HepG2 (cell line): Measurements from ENCODE around the gene MTARC1. TPM values are rescaled to one million over a fixed set of nuclear protein-coding genes. Genes with fewer than 3 reads are reported as not detected.

Experiments used
- EP300 ChIP-seq, 3 experiments: sonication (generic) in 1 of 3; formaldehyde crosslinking in 1 of 3; IDR thresholded peaks; 2 replicates each; pipeline versions ENCODE4 v1.5.1 to v1.6.1; 2011 to 2020; ENCODE audit warnings: low read depth in 2 of 3, low read length in 2 of 3, borderline replicate concordance in 1 of 3, improper control_type of control experiment in 1 of 3, mild to moderate bottlenecking in 1 of 3, missing genetic modification reagents in 1 of 3, moderate library complexity in 1 of 3
- ETV5 ChIP-seq: IDR thresholded peaks from 2 replicates; pipeline ENCODE4 v1.6.1; 2018; ENCODE audit warnings: missing biosample characterization, missing genetic modification reagents, inconsistent platforms, borderline replicate concordance
- HMG20B ChIP-seq: conservative IDR thresholded peaks from 2 replicates; pipeline ENCODE4 v1.6.1; 2016; ENCODE audit warnings: missing genetic modification reagents, missing compliant biosample characterization
- MXD3 ChIP-seq: IDR thresholded peaks from 2 replicates; pipeline ENCODE4 v1.6.1; 2016; ENCODE audit warnings: mild to moderate bottlenecking, missing biosample characterization, missing genetic modification reagents
- NFYC ChIP-seq: IDR thresholded peaks from 2 replicates; pipeline ENCODE4 v1.6.1; 2016; ENCODE audit warnings: missing genetic modification reagents, missing compliant biosample characterization
- PREB ChIP-seq: sonication (generic); formaldehyde crosslinking; IDR thresholded peaks from 2 replicates; pipeline ENCODE4 v1.4.0; 2020; ENCODE audit warnings: missing genetic modification reagents
- RBFOX2 ChIP-seq: fragments of 200-400 bp; formaldehyde crosslinking; IDR thresholded peaks from 2 replicates; pipeline ENCODE4 v1.6.1; 2017; ENCODE audit warnings: low read depth, mild to moderate bottlenecking, low read length
- SALL2 ChIP-seq: sonication (generic); formaldehyde crosslinking; IDR thresholded peaks from 2 replicates; pipeline ENCODE4 v1.8.1; 2023; ENCODE audit warnings: mild to moderate bottlenecking, missing genetic modification reagents, inconsistent platforms
- SMARCE1 ChIP-seq: fragments of 450-650 bp; IDR thresholded peaks from 2 replicates; pipeline ENCODE4 v1.6.1; 2017; ENCODE audit warnings: borderline replicate concordance
- SNRNP70 ChIP-seq: fragments of 200-400 bp; formaldehyde crosslinking; IDR thresholded peaks from 2 replicates; pipeline ENCODE4 v1.6.1; 2017; ENCODE audit warnings: mild to moderate bottlenecking, low read depth, low read length, moderate library complexity
- THAP11 ChIP-seq: IDR thresholded peaks from 2 replicates; pipeline ENCODE4 v1.6.1; 2016; ENCODE audit warnings: missing biosample characterization, missing genetic modification reagents
- TMF1 ChIP-seq: sonication (generic); formaldehyde crosslinking; IDR thresholded peaks from 2 replicates; pipeline ENCODE4 v1.8.1; 2022; ENCODE audit warnings: low read depth, missing genetic modification reagents
- USF2 ChIP-seq, 2 experiments: sonication (generic) in 1 of 2; formaldehyde crosslinking in 1 of 2; IDR thresholded peaks; 2 replicates each; pipeline versions ENCODE4 v1.5.1 to v1.6.1; 2011 to 2020; ENCODE audit warnings: borderline replicate concordance in 1 of 2, low read depth in 1 of 2, low read length in 1 of 2, mild to moderate bottlenecking in 1 of 2, missing genetic modification reagents in 1 of 2, moderate library complexity in 1 of 2
- YY1 ChIP-seq: IDR thresholded peaks from 2 replicates; pipeline ENCODE4 v1.6.1; 2011; ENCODE audit warnings: low read length, low read depth, moderate library complexity, mild to moderate bottlenecking; ENCODE audit not compliant: insufficient read depth, insufficient replicate concordance
- ZNF574 ChIP-seq: sonication (generic); formaldehyde crosslinking; IDR thresholded peaks from 2 replicates; pipeline ENCODE4 v1.4.0; 2020; ENCODE audit warnings: missing genetic modification reagents
- ZNF598 ChIP-seq: sonication (generic); formaldehyde crosslinking; IDR thresholded peaks from 2 replicates; pipeline ENCODE4 v1.5.1; 2020; ENCODE audit warnings: mild to moderate bottlenecking, missing genetic modification reagents, borderline replicate concordance
- ZNF614 ChIP-seq: IDR thresholded peaks from 2 replicates; pipeline ENCODE4 v1.6.1; 2018; ENCODE audit warnings: missing biosample characterization, missing genetic modification reagents, inconsistent platforms, borderline replicate concordance
- ZNF749 ChIP-seq: sonication (generic); formaldehyde crosslinking; IDR thresholded peaks from 2 replicates; pipeline ENCODE4 v1.8.0; 2022; ENCODE audit warnings: mild to moderate bottlenecking, missing genetic modification reagents, moderate library complexity, borderline replicate concordance
- ZNF792 ChIP-seq: IDR thresholded peaks from 2 replicates; pipeline ENCODE4 v1.6.1; 2016
- ZSCAN21 ChIP-seq: sonication (generic); formaldehyde crosslinking; IDR thresholded peaks from 2 replicates; pipeline ENCODE4 v1.8.0; 2022; ENCODE audit warnings: mild to moderate bottlenecking, missing genetic modification reagents, moderate library complexity, borderline replicate concordance
- ZSCAN31 ChIP-seq: sonication (generic); formaldehyde crosslinking; IDR thresholded peaks from 2 replicates; pipeline ENCODE4 v1.5.0; 2020; ENCODE audit warnings: low read depth, mild to moderate bottlenecking, missing genetic modification reagents
- polyA plus RNA-seq, 8 experiments: library from polyadenylated mRNA; depleted of rRNA in 3 of 8; stranded (reverse) in 7 of 8; unstranded in 1 of 8; fragments of >200 nt; fragmentation: Illumina TruSeq in 4 of 8; extraction: Trizol in 4 of 8; gene quantifications; 2 replicates each; pipeline versions ENCODE4 v1.2.1 to v1.2.3, GENCODE V29; 2011 to 2016; ENCODE audit warnings: low read depth in 4 of 8, missing spikeins in 1 of 8, mixed read lengths in 1 of 8; ENCODE audit not compliant: insufficient read depth in 1 of 8
- total RNA-seq, 5 experiments: library from RNA; depleted of rRNA; stranded (reverse); fragments of >200 nt; fragmentation: Illumina TruSeq; extraction: Trizol; gene quantifications; 2 replicates each; pipeline ENCODE4 v1.2.3, GENCODE V29; 2016; ENCODE audit warnings: low read depth in 1 of 5

Gene MTARC1
- total and polyA plus RNA-seq, 2 of the 13 experiments (the other 11 are each of a cell fraction or from before 2014, with no cell fraction given): 19.4 to 106 TPM

GRCh38 chr1:220748089-220748934 lies 38.4 kb upstream of the MTARC1 start, which contains the start of gene MTARC2 (continued):
- TF ChIP-seq EP300 (IDR thresholded peaks at IDR 0.05; ENCODE audit: low read depth in 2 of 2, low read length in 2 of 2): peak in 1 of 2 experiments; percentile 27; a peak in 1 of 4 replicates
- 0 out of 2 replicates have a peak, but pooled peaks have one; percentile 17 for TF ChIP-seq EP300 (CRISPR knock-in tag; IDR thresholded peaks at IDR 0.05; ENCODE audit: borderline replicate concordance)
- no peak; the same call in 1 of the 2 replicates for TF ChIP-seq MXD3 (CRISPR knock-in tag)
- TF ChIP-seq SMARCE1: no peak
- TF ChIP-seq ETV5: peak; percentile 33; the same call in 1 of the 2 replicates
- peak; percentile 58 for TF ChIP-seq ZSCAN21 (CRISPR knock-in tag)
- peak; percentile 78; the same call in 1 of the 2 replicates for TF ChIP-seq ZSCAN31 (CRISPR knock-in tag)
- peak; percentile 52; the same call in 1 of the 2 replicates for TF ChIP-seq ZNF792 (CRISPR knock-in tag)
- peak; percentile 32; the same call in 1 of the 2 replicates for TF ChIP-seq ZNF614 (CRISPR knock-in tag)
- TF ChIP-seq YY1: peak; percentile 68
- TF ChIP-seq HMG20B (CRISPR knock-in tag): no peak
- no peak for TF ChIP-seq USF2 (IDR thresholded peaks at IDR 0.05; ENCODE audit: low read depth, low read length)
- TF ChIP-seq USF2 (CRISPR knock-in tag; IDR thresholded peaks at IDR 0.05; ENCODE audit: borderline replicate concordance): no peak
- TF ChIP-seq TMF1 (CRISPR knock-in tag): peak; percentile 92
- TF ChIP-seq ZNF574: peak; percentile 67
- no peak for TF ChIP-seq NFYC
- TF ChIP-seq RBFOX2: peak; percentile 67
- peak; percentile 38; the same call in 1 of the 2 replicates for TF ChIP-seq SALL2 (CRISPR knock-in tag)
- TF ChIP-seq ZNF749 (CRISPR knock-in tag): 0 out of 2 replicates have a peak, but pooled peaks have one; percentile 43
- TF ChIP-seq PREB (CRISPR knock-in tag): no peak
- TF ChIP-seq THAP11 (CRISPR knock-in tag): peak; percentile 12; the same call in 1 of the 2 replicates
- no peak for TF ChIP-seq SNRNP70
- TF ChIP-seq ZNF598 (CRISPR knock-in tag): 0 out of 2 replicates have a peak, but pooled peaks have one; percentile 64
